ENCODE results near the gene FLNB. TPM values are rescaled to one million over a fixed set of nuclear protein-coding genes. Genes with fewer than 3 reads are reported as not detected.

FLNB gene
- total and polyA plus RNA-seq, 10 of the 15 experiments (the other 5 are each of a cell fraction or from before 2014, with no cell fraction given), result 13.6 to 51.8 (median 26.4) TPM

DNA sequence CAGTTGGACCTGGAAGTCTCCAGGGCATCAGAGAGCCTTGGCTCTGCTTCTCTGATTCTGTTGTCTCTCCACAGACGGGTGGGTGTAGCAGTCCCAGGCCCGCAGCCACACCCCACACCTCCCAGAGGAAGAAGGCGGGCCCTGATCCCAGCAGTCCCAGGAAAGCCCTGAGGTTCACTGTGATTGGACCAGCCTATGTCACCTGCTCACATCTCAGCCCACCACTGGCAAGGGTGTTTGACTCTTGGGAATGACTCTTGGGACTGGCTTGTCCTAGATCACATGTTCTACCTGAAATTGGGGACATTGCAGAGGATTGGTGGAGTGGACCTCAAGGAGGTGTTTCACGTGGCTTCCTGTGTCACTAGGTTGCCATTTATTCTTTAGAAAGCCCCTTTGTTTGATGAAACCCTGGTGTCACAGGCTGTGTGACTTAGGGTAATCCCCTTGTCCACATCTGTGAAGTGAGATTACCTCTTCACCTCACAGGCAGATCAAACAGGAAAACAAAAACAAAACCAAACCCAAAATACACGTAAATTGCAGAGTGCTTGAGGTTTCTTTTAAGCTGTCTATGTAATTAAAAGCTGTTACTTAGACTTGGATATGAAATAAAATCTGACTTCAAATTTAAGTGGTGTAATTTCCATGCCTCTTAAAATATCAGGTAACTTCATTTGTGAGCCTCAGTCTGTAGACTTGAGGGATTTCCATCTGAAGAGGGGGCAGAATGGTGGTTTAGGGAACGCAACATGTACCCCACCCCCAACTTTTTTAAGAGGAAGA is 26.7 kb downstream of the FLNB start (continued):
- no peak for TF ChIP-seq NFYA (IDR thresholded peaks at IDR 0.05; ENCODE audit: borderline replicate concordance, low read depth, low read length)
- TF ChIP-seq CHD1 (IDR thresholded peaks at IDR 0.05; ENCODE audit: low read depth, low read length), result no peak
- TF ChIP-seq, protein P1, sequence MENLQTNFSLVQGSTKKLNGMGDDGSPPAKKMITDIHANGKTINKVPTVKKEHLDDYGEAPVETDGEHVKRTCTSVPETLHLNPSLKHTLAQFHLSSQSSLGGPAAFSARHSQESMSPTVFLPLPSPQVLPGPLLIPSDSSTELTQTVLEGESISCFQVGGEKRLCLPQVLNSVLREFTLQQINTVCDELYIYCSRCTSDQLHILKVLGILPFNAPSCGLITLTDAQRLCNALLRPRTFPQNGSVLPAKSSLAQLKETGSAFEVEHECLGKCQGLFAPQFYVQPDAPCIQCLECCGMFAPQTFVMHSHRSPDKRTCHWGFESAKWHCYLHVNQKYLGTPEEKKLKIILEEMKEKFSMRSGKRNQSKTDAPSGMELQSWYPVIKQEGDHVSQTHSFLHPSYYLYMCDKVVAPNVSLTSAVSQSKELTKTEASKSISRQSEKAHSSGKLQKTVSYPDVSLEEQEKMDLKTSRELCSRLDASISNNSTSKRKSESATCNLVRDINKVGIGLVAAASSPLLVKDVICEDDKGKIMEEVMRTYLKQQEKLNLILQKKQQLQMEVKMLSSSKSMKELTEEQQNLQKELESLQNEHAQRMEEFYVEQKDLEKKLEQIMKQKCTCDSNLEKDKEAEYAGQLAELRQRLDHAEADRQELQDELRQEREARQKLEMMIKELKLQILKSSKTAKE (IDR thresholded peaks at IDR 0.05; ENCODE audit: low read depth, poor library complexity, severe bottlenecking), result peak; percentile 85
- peak; percentile 69 for TF ChIP-seq NBN (IDR thresholded peaks at IDR 0.05)
- peak; percentile 69 for TF ChIP-seq YY1 (IDR thresholded peaks at IDR 0.05; ENCODE audit: low read depth, low read length)
- peak in 1 of 2 experiments; percentile 63; a peak in 2 of 4 replicates for TF ChIP-seq IKZF2 (IDR thresholded peaks at IDR 0.05)
- TF ChIP-seq SMARCA5 (IDR thresholded peaks at IDR 0.05), result 0 out of 2 replicates have a peak, but pooled peaks have one; percentile 29
- TF ChIP-seq NFXL1 (IDR thresholded peaks at IDR 0.05; ENCODE audit: borderline replicate concordance), result no peak
- TF ChIP-seq MEF2B (IDR thresholded peaks at IDR 0.05; ENCODE audit: partially characterized antibody, poor library complexity, severe bottlenecking), result peak; percentile 78
- peak; percentile 69; the same call in 1 of the 2 replicates for TF ChIP-seq BCL11A (IDR thresholded peaks at IDR 0.05; ENCODE audit: low read depth, low read length)
- TF ChIP-seq RUNX3 (IDR thresholded peaks at IDR 0.05; ENCODE audit: low read length), result peak; percentile 97
- 0 out of 2 replicates have a peak, but pooled peaks have one; percentile 66 for TF ChIP-seq MEF2A (IDR thresholded peaks at IDR 0.05; ENCODE audit: insufficient read depth, low read depth, low read length)
- no peak for TF ChIP-seq BCL3 (IDR thresholded peaks at IDR 0.05; ENCODE audit: borderline replicate concordance, insufficient read depth, low read depth, low read length, poor library complexity, severe bottlenecking)
- TF ChIP-seq POU2F2 (IDR thresholded peaks at IDR 0.05; ENCODE audit: borderline replicate concordance, low read depth, low read length), result peak; percentile 8; the same call in 1 of the 3 replicates
- TF ChIP-seq JUND (IDR thresholded peaks at IDR 0.05; ENCODE audit: low read depth, low read length), result no peak
- peak; percentile 65; the same call in 1 of the 2 replicates for TF ChIP-seq BACH1 (IDR thresholded peaks at IDR 0.05; ENCODE audit: borderline replicate concordance)
- TF ChIP-seq ATF2 (IDR thresholded peaks at IDR 0.05; ENCODE audit: low read length), result peak; percentile 93
- 0 out of 2 replicates have a peak, but pooled peaks have one; percentile 68 for TF ChIP-seq MLLT1 (IDR thresholded peaks at IDR 0.05)
- TF ChIP-seq CBFB (IDR thresholded peaks at IDR 0.05; ENCODE audit: low read depth), result peak; percentile 74; the same call in 1 of the 2 replicates
- peak; percentile 86; the same call in 1 of the 2 replicates for TF ChIP-seq FOXM1 (IDR thresholded peaks at IDR 0.05; ENCODE audit: low read depth, low read length)

Data from GM12878 (cell line).